HepG2 (cell line): Measurements from ENCODE around the gene PLXNA3. TPM values are rescaled to one million over a fixed set of nuclear protein-coding genes. Genes with fewer than 3 reads are reported as not detected.
A peak's percentile ranks its signal among the peaks of the same experiment; 100 is the strongest.

Experiments used
- AGO1 ChIP-seq: fragments of 200-400 bp; formaldehyde crosslinking; IDR thresholded peaks from 2 replicates; pipeline ENCODE4 v1.6.1; 2017; ENCODE audit warnings: mild to moderate bottlenecking, low read depth, low read length, moderate library complexity; ENCODE audit not compliant: poor library complexity, severe bottlenecking
- BHLHE40 ChIP-seq: IDR thresholded peaks from 2 replicates; pipeline ENCODE4 v1.6.1; 2011; ENCODE audit warnings: low read length, improper control_type of control experiment
- EP300 ChIP-seq, 3 experiments: sonication (generic) in 1 of 3; formaldehyde crosslinking in 1 of 3; IDR thresholded peaks; 2 replicates each; pipeline versions ENCODE4 v1.5.1 to v1.6.1; 2011 to 2020; ENCODE audit warnings: low read depth in 2 of 3, low read length in 2 of 3, borderline replicate concordance in 1 of 3, improper control_type of control experiment in 1 of 3, mild to moderate bottlenecking in 1 of 3, missing genetic modification reagents in 1 of 3, moderate library complexity in 1 of 3
- GTF2F1 ChIP-seq: fragments of 150-350 bp; IDR thresholded peaks from 2 replicates; pipeline ENCODE4 v1.6.1; 2014; ENCODE audit warnings: low read length
- HNF4A ChIP-seq: sonication (generic); formaldehyde crosslinking; IDR thresholded peaks from 2 replicates; pipeline ENCODE4 v1.4.0; 2020; ENCODE audit warnings: missing genetic modification reagents
- IKZF1 ChIP-seq: fragments of 450-650 bp; IDR thresholded peaks from 2 replicates; pipeline ENCODE4 v1.7.1; 2016
- ISL2 ChIP-seq: sonication (generic); formaldehyde crosslinking; IDR thresholded peaks from 2 replicates; pipeline ENCODE4 v1.5.0; 2020; ENCODE audit warnings: missing genetic modification reagents
- KAT2B ChIP-seq: fragments of 150-350 bp; IDR thresholded peaks from 2 replicates; pipeline ENCODE4 v1.6.1; 2014; ENCODE audit warnings: low read depth, low read length, borderline replicate concordance
- KMT2A ChIP-seq: sonication (generic); formaldehyde crosslinking; IDR thresholded peaks from 2 replicates; pipeline ENCODE4 v1.4.0; 2020; ENCODE audit warnings: missing genetic modification reagents
- MED1 ChIP-seq: sonication (generic); formaldehyde crosslinking; IDR thresholded peaks from 2 replicates; pipeline ENCODE4 v1.4.0; 2020; ENCODE audit warnings: missing genetic modification reagents
- MXD3 ChIP-seq: IDR thresholded peaks from 2 replicates; pipeline ENCODE4 v1.6.1; 2016; ENCODE audit warnings: mild to moderate bottlenecking, missing biosample characterization, missing genetic modification reagents
- MXI1 ChIP-seq: IDR thresholded peaks from 3 replicates; pipeline ENCODE4 v1.6.1; 2012; ENCODE audit warnings: low read depth, low read length, inconsistent platforms, borderline replicate concordance
- NR2F1 ChIP-seq, 2 experiments: fragments of 450-650 bp in 1 of 2; formaldehyde crosslinking in 1 of 2; IDR thresholded peaks; 2 replicates each; pipeline versions ENCODE4 v1.5.0 to v1.6.1; 2016 to 2020; ENCODE audit warnings: mild to moderate bottlenecking in 1 of 2, missing compliant biosample characterization in 1 of 2, missing genetic modification reagents in 1 of 2, moderate library complexity in 1 of 2
- PAF1 ChIP-seq: IDR thresholded peaks from 2 replicates; pipeline ENCODE4 v1.6.1; 2016; ENCODE audit warnings: missing genetic modification reagents, missing compliant biosample characterization
- TBP ChIP-seq: sonication (generic); formaldehyde crosslinking; IDR thresholded peaks from 2 replicates; pipeline ENCODE4 v1.5.0; 2020; ENCODE audit warnings: missing genetic modification reagents
- ZBTB8A ChIP-seq: sonication (generic); formaldehyde crosslinking; IDR thresholded peaks from 2 replicates; pipeline ENCODE4 v1.4.0; 2020; ENCODE audit warnings: mild to moderate bottlenecking, low read depth, missing genetic modification reagents, borderline replicate concordance
- ZFYVE20 ChIP-seq: sonication (generic); formaldehyde crosslinking; IDR thresholded peaks from 2 replicates; pipeline ENCODE4 v1.8.0; 2023; ENCODE audit warnings: low read depth, mild to moderate bottlenecking, moderate library complexity, missing genetic modification reagents, borderline replicate concordance
- ZNF362 ChIP-seq: sonication (generic); formaldehyde crosslinking; IDR thresholded peaks from 2 replicates; pipeline ENCODE4 v1.4.0; 2020; ENCODE audit warnings: missing genetic modification reagents, mild to moderate bottlenecking, borderline replicate concordance
- polyA plus RNA-seq, 8 experiments: library from polyadenylated mRNA; depleted of rRNA in 3 of 8; stranded (reverse) in 7 of 8; unstranded in 1 of 8; fragments of >200 nt; fragmentation: Illumina TruSeq in 4 of 8; extraction: Trizol in 4 of 8; gene quantifications; 2 replicates each; pipeline versions ENCODE4 v1.2.1 to v1.2.3, GENCODE V29; 2011 to 2016; ENCODE audit warnings: low read depth in 4 of 8, missing spikeins in 1 of 8, mixed read lengths in 1 of 8; ENCODE audit not compliant: insufficient read depth in 1 of 8
- total RNA-seq, 5 experiments: library from RNA; depleted of rRNA; stranded (reverse); fragments of >200 nt; fragmentation: Illumina TruSeq; extraction: Trizol; gene quantifications; 2 replicates each; pipeline ENCODE4 v1.2.3, GENCODE V29; 2016; ENCODE audit warnings: low read depth in 1 of 5
- TF ChIP-seq, protein P1 (sequence below): sonication (generic); formaldehyde crosslinking; IDR thresholded peaks from 2 replicates; pipeline ENCODE4 v1.5.1; 2020; ENCODE audit warnings: mild to moderate bottlenecking, moderate library complexity, missing genetic modification reagents
- TF ChIP-seq, protein P2 (sequence below): sonication (generic); formaldehyde crosslinking; IDR thresholded peaks from 2 replicates; pipeline ENCODE4 v1.8.0; 2022; ENCODE audit warnings: mild to moderate bottlenecking, missing genetic modification reagents, borderline replicate concordance
- TF ChIP-seq, protein P3 (sequence below): sonication (generic); formaldehyde crosslinking; IDR thresholded peaks from 2 replicates; pipeline ENCODE4 v1.5.1; 2020; ENCODE audit warnings: mild to moderate bottlenecking, missing genetic modification reagents, moderate library complexity

Gene PLXNA3
- total and polyA plus RNA-seq, 2 of the 13 experiments (the other 11 are each of a cell fraction or from before 2014, with no cell fraction given), result 5.8 to 20.6 TPM

- TF ChIP-seq, protein P1, sequence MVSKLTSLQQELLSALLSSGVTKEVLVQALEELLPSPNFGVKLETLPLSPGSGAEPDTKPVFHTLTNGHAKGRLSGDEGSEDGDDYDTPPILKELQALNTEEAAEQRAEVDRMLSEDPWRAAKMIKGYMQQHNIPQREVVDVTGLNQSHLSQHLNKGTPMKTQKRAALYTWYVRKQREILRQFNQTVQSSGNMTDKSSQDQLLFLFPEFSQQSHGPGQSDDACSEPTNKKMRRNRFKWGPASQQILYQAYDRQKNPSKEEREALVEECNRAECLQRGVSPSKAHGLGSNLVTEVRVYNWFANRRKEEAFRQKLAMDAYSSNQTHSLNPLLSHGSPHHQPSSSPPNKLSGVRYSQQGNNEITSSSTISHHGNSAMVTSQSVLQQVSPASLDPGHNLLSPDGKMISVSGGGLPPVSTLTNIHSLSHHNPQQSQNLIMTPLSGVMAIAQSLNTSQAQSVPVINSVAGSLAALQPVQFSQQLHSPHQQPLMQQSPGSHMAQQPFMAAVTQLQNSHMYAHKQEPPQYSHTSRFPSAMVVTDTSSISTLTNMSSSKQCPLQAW (CRISPR knock-in tag), result no peak
- TF ChIP-seq BHLHE40 (no peak), AGO1 (no peak), HNF4A (CRISPR knock-in tag) (0 out of 2 replicates have a peak, but pooled peaks have one; percentile 32), TBP (no peak), MXD3 (CRISPR knock-in tag) (no peak), MXI1 (peak; percentile 46; the same call in 1 of the 3 replicates), IKZF1 (no peak), GTF2F1 (no peak), MED1 (CRISPR knock-in tag) (peak; percentile 42; the same call in 1 of the 2 replicates), ISL2 (CRISPR knock-in tag) (no peak), PAF1 (CRISPR knock-in tag) (no peak), NR2F1 (CRISPR knock-in tag; IDR thresholded peaks at IDR 0.05) (no peak), ZBTB8A (CRISPR knock-in tag) (no peak), ZFYVE20 (CRISPR knock-in tag) (no peak), KAT2B (no peak), ZNF362 (CRISPR knock-in tag) (no peak), KMT2A (CRISPR knock-in tag) (no peak), EP300 (IDR thresholded peaks at IDR 0.05; ENCODE audit: low read depth in 2 of 2, low read length in 2 of 2) (peak in 1 of 2 experiments; percentile 12; a peak in 1 of 4 replicates), EP300 (CRISPR knock-in tag; IDR thresholded peaks at IDR 0.05; ENCODE audit: borderline replicate concordance) (no peak)
- TF ChIP-seq, protein P2, sequence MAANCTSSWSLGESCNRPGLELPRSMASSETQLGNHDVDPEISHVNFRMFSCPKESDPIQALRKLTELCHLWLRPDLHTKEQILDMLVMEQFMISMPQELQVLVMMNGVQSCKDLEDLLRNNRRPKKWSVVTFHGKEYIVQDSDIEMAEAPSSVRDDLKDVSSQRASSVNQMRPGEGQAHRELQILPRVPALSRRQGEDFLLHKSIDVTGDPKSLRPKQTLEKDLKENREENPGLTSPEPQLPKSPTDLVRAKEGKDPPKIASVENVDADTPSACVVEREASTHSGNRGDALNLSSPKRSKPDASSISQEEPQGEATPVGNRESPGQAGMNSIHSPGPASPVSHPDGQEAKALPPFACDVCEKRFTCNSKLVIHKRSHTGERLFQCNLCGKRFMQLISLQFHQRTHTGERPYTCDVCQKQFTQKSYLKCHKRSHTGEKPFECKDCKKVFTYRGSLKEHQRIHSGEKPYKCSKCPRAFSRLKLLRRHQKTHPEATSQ (CRISPR knock-in tag), result no peak
- TF ChIP-seq, protein P3, sequence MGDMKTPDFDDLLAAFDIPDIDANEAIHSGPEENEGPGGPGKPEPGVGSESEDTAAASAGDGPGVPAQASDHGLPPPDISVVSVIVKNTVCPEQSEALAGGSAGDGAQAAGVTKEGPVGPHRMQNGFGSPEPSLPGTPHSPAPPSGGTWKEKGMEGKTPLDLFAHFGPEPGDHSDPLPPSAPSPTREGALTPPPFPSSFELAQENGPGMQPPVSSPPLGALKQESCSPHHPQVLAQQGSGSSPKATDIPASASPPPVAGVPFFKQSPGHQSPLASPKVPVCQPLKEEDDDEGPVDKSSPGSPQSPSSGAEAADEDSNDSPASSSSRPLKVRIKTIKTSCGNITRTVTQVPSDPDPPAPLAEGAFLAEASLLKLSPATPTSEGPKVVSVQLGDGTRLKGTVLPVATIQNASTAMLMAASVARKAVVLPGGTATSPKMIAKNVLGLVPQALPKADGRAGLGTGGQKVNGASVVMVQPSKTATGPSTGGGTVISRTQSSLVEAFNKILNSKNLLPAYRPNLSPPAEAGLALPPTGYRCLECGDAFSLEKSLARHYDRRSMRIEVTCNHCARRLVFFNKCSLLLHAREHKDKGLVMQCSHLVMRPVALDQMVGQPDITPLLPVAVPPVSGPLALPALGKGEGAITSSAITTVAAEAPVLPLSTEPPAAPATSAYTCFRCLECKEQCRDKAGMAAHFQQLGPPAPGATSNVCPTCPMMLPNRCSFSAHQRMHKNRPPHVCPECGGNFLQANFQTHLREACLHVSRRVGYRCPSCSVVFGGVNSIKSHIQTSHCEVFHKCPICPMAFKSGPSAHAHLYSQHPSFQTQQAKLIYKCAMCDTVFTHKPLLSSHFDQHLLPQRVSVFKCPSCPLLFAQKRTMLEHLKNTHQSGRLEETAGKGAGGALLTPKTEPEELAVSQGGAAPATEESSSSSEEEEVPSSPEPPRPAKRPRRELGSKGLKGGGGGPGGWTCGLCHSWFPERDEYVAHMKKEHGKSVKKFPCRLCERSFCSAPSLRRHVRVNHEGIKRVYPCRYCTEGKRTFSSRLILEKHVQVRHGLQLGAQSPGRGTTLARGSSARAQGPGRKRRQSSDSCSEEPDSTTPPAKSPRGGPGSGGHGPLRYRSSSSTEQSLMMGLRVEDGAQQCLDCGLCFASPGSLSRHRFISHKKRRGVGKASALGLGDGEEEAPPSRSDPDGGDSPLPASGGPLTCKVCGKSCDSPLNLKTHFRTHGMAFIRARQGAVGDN (CRISPR knock-in tag), result peak; percentile 70
Measured at GRCh38 chrX:154517101-154517781, 59.2 kb downstream of the PLXNA3 start (continued).
